Panc1 (cell line): ENCODE measurements around the gene PLD1. TPM values are rescaled to one million over a fixed set of nuclear protein-coding genes. Genes with fewer than 3 reads are reported as not detected.
"Not testable (repeated sequence)": the region's sequence is repeated elsewhere in the genome, so short reads cannot be mapped to it uniquely, and the experiment has no call there.

Source experiments
- ATAC-seq: fragments of 200-7000 bp; cut with Tn5 transposase; 2 replicates; pipeline ENCODE4 v1.9.1; 2020; ENCODE audit warnings: mild to moderate bottlenecking, moderate library complexity
- BruUV-seq: library from RNA; stranded (reverse); fragments of 400-500 nt; replicated peaks from 2 replicates; lab custom pipeline; 2021; lab: Mats Ljungman, UMichigan
- CTCF ChIA-PET: fragments of 300-600 bp; sonication (Branson Sonifier 250); formaldehyde crosslinking; loops from one replicate; lab custom pipeline; 2022; ENCODE audit warnings: antibody characterized with exemption; lab: Charles Lee
- POLR2A ChIA-PET: fragments of 300-600 bp; sonication (Branson Sonifier 250); formaldehyde crosslinking; loops from one replicate; lab custom pipeline; 2022; ENCODE audit warnings: antibody characterized with exemption; lab: Charles Lee
- DNase-seq: peaks from one replicate; pipeline ENCODE4 v3.0.0-alpha.2; 2010; ENCODE audit warnings: low read depth, low spot score
- H3K27ac ChIP-seq: 2 replicates; pipeline ENCODE4 v1.5.1; 2011; ENCODE audit warnings: mild to moderate bottlenecking, low read length, inconsistent platforms
- H3K27me3 ChIP-seq: fragments of 200-500 bp; sonication (Bioruptor generic); 2 replicates; pipeline ENCODE4 v1.6.0; 2014; ENCODE audit warnings: low read length, inconsistent platforms; ENCODE audit not compliant: control insufficient read depth, insufficient read depth
- H3K36me3 ChIP-seq: fragments of 200-500 bp; sonication (Bioruptor generic); 2 replicates; pipeline ENCODE4 v1.5.1; 2014; ENCODE audit warnings: inconsistent platforms, mild to moderate bottlenecking, low read length, moderate library complexity; ENCODE audit not compliant: control insufficient read depth, insufficient read depth
- H3K4me1 ChIP-seq: 2 replicates; pipeline ENCODE4 v1.5.1; 2011; ENCODE audit warnings: inconsistent platforms, mild to moderate bottlenecking, low read length, moderate library complexity; ENCODE audit not compliant: control insufficient read depth, insufficient read depth
- H3K4me3 ChIP-seq, 2 experiments: 2 replicates each; pipeline ENCODE4 v1.5.1; 2011 to 2012; ENCODE audit warnings: low read depth in 2 of 2, low read length in 2 of 2, mild to moderate bottlenecking in 2 of 2, inconsistent platforms in 1 of 2, moderate library complexity in 1 of 2
- H3K9me3 ChIP-seq: fragments of 200-500 bp; sonication (Bioruptor generic); 2 replicates; pipeline ENCODE4 v1.5.1; 2014; ENCODE audit warnings: low read depth, mild to moderate bottlenecking, inconsistent platforms, low read length, moderate library complexity; ENCODE audit not compliant: control insufficient read depth, insufficient read depth
- CTCF ChIP-seq: fragments of 450-650 bp; IDR thresholded peaks from 2 replicates; pipeline ENCODE4 v1.5.1; 2017; ENCODE audit warnings: mild to moderate bottlenecking
- POLR2AphosphoS5 ChIP-seq: IDR thresholded peaks from 2 replicates; pipeline ENCODE4 v1.6.1; 2012; ENCODE audit warnings: mild to moderate bottlenecking, low read depth, low read length, moderate library complexity
- REST ChIP-seq, 2 experiments: IDR thresholded peaks; 2 replicates each; pipeline ENCODE4 v1.6.1; 2011 to 2012; ENCODE audit warnings: low read depth in 2 of 2, control low read depth in 1 of 2, low read length in 1 of 2, mild to moderate bottlenecking in 1 of 2, moderate library complexity in 1 of 2; ENCODE audit not compliant: insufficient read depth in 1 of 2
- SIN3A ChIP-seq: IDR thresholded peaks from 2 replicates; pipeline ENCODE4 v1.6.1; 2012; ENCODE audit warnings: low read depth, mild to moderate bottlenecking, low read length, moderate library complexity, borderline replicate concordance; ENCODE audit not compliant: insufficient read depth
- TCF7L2 ChIP-seq: IDR thresholded peaks from 2 replicates; pipeline ENCODE4 v1.6.1; 2011; ENCODE audit warnings: mild to moderate bottlenecking, low read depth, low read length, inconsistent platforms
- in situ Hi-C: cut with HindIII; loops from 2 replicates; pipeline ENCODE4 v1.10.0; 2016; ENCODE audit warnings: low sequenced_read_pairs, low pct_unique_long_range_greater_than_20kb
- intact Hi-C: fragments of 100-400 bp; cut with micrococcal nuclease; formaldehyde crosslinking; loops from one replicate; pipeline ENCODE4 v1.10.0; 2022; ENCODE audit not compliant: unreplicated experiment
- total RNA-seq: library from RNA; stranded (reverse); gene quantifications from one replicate; pipeline ENCODE4 v1.2.1, GENCODE V29; 2021; ENCODE audit not compliant: unreplicated experiment

The PLD1 gene
- total RNA-seq, 1 experiment from 2014 or later, result 20.6 TPM

- Histone ChIP-seq H3K27me3 (no peaks in the 10 kb centered on the region), H3K9me3 (no peaks in the 10 kb centered on the region), H3K4me1 (no peaks in the 10 kb centered on the region), H3K27ac (no peak overlapping the region), H3K36me3 (no peaks in the 10 kb centered on the region), H3K4me3 (no peak overlapping the region)
- ATAC-seq (no peak), DNase-seq (no peak)
- CTCF ChIA-PET, result no interaction called here
- intact Hi-C loops, result no loop called here
- BruUV-seq, result no TSS peak
- POLR2A ChIA-PET, result no interaction called here
- in situ Hi-C loops, result no loop called here
- TF ChIP-seq TCF7L2 (no peak), REST (IDR thresholded peaks at IDR 0.05; ENCODE audit: insufficient read depth in 1 of 2, low read depth in 2 of 2, low read length in 1 of 2) (no peak), SIN3A (no peak), POLR2AphosphoS5 (no peak), CTCF (no peak)
Observed at GRCh38 chr3:171748064-171748924, 62.0 kb downstream of the PLD1 start.

- ChIA-PET CTCF (no interaction called here), POLR2A (no interaction called here)
- H3K27me3 ChIP-seq, result no peaks in the 10 kb centered on the region
- H3K9me3 ChIP-seq, result no peaks in the 10 kb centered on the region
- H3K4me3 ChIP-seq, result no peak overlapping the region
- no peaks in the 10 kb centered on the region for H3K36me3 ChIP-seq
- H3K27ac ChIP-seq, result no peak overlapping the region
- intact Hi-C loops, result no loop called here
- BruUV-seq, result no TSS peak
- TF ChIP-seq CTCF, result no peak
- TF ChIP-seq REST (IDR thresholded peaks at IDR 0.05; ENCODE audit: insufficient read depth in 1 of 2, low read depth in 2 of 2, low read length in 1 of 2), result no peak
- no peak for TF ChIP-seq SIN3A
- no peak for TF ChIP-seq TCF7L2
- no peak for TF ChIP-seq POLR2AphosphoS5
- in situ Hi-C loops, result no loop called here
- H3K4me1 ChIP-seq, result no peaks in the 10 kb centered on the region
- DNase-seq (no peak), ATAC-seq (no peak)
Observed at GRCh38 chr3:171747223-171747920, 62.9 kb downstream of the PLD1 start.

- in situ Hi-C loops, intact Hi-C loops, ATAC-seq, H3K4me1 ChIP-seq, H3K36me3 ChIP-seq, CTCF ChIA-PET, BruUV-seq, POLR2A ChIA-PET, DNase-seq, H3K27me3 ChIP-seq, H3K27ac ChIP-seq, H3K9me3 ChIP-seq, H3K4me3 ChIP-seq: not testable (repeated sequence)
Observed at GRCh38 chr3:171746320-171747222, 63.7 kb downstream of the PLD1 start.
